ENCODE measurements around the gene EDIL3. TPM values are rescaled to one million over a fixed set of nuclear protein-coding genes. Genes with fewer than 3 reads are reported as not detected.
"Not testable (repeated sequence)": the region's sequence is repeated elsewhere in the genome, so short reads cannot be mapped to it uniquely, and the experiment has no call there.

Gene EDIL3
- total and polyA plus RNA-seq, 11 donors, result 1.3 to 38.2 (median 18.3) TPM

DNA sequence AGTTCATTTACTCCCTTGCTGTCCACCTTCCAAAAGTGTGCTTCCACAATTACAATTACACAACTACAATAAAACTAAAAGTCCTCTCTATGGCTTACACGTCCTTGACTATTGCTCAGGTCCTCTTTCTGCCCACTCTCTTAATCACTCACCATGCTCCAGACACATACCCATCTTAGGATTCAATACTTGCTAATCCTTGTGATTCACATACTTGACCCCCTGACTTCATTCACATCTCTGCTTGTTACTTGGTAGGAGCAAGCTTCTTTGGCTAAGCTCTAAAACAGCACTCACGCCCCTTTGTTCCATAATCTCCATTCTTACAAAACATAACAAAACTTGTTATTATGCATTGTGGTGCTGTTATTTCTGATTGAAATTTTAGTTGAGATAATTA is 215.8 kb downstream of the EDIL3 start:
- no peak for TF ChIP-seq POLR2A (IDR thresholded peaks at IDR 0.05)
- TF ChIP-seq, protein P1, sequence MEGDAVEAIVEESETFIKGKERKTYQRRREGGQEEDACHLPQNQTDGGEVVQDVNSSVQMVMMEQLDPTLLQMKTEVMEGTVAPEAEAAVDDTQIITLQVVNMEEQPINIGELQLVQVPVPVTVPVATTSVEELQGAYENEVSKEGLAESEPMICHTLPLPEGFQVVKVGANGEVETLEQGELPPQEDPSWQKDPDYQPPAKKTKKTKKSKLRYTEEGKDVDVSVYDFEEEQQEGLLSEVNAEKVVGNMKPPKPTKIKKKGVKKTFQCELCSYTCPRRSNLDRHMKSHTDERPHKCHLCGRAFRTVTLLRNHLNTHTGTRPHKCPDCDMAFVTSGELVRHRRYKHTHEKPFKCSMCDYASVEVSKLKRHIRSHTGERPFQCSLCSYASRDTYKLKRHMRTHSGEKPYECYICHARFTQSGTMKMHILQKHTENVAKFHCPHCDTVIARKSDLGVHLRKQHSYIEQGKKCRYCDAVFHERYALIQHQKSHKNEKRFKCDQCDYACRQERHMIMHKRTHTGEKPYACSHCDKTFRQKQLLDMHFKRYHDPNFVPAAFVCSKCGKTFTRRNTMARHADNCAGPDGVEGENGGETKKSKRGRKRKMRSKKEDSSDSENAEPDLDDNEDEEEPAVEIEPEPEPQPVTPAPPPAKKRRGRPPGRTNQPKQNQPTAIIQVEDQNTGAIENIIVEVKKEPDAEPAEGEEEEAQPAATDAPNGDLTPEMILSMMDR (IDR thresholded peaks at IDR 0.05), result no peak
- intact Hi-C loops (cut with DNase I), result no loop called here

DNA sequence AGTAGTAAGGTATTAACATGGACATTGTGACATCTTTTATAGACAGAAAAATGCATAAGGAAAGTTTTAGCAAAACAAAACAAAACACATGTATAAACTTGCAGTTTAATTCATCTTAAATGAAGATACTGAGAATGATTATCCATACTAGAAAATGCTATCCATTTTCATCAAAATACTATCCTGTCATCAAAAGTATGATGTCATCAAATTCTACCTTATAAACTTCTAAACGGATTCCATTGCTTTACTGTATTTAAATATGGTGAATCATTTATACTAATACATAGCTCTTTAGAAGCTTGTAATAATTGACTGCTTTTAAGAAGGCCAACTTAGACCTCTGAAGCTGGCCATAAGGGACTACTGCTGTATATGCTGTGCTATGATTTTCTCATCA is 221.0 kb downstream of the EDIL3 start:
- no peak for DNase-seq
- Histone ChIP-seq H3K4me1 (no peaks in the 10 kb centered on the region), H3K27me3 (no peaks in the 10 kb centered on the region), H3K27ac (no peak overlapping the region), H3K9me3 (no peaks in the 10 kb centered on the region), H3K4me3 (no peak overlapping the region), H3K36me3 (no peaks in the 10 kb centered on the region)
- intact Hi-C loops (cut with DNase I), result no loop called here
- ATAC-seq, result no peak
- TF ChIP-seq, protein P1 (IDR thresholded peaks at IDR 0.05), result no peak
- TF ChIP-seq POLR2A (IDR thresholded peaks at IDR 0.05), result no peak
- WGBS, 4 donors, result 74 to 86% (median 81%) methylated on average over 1 of the region's 1 CpG

More for the DNA sequence above, 215.8 kb downstream of the EDIL3 start:
- 84 to 90% (median 87%) methylated on average over 2 of the region's 2 CpGs for WGBS, 4 donors
- H3K36me3 ChIP-seq, result no peaks in the 10 kb centered on the region
- ATAC-seq (no peak), DNase-seq (no peak)
- no peak overlapping the region for H3K27ac ChIP-seq
- H3K4me1 ChIP-seq, result no peaks in the 10 kb centered on the region
- no peaks in the 10 kb centered on the region for H3K9me3 ChIP-seq
- no peaks in the 10 kb centered on the region for H3K27me3 ChIP-seq
- H3K4me3 ChIP-seq, result no peak overlapping the region

GRCh38 chr5:84162695-84163094 is 222.0 kb downstream of the EDIL3 start:
- WGBS, 4 donors, result 64 to 73% (median 69%) methylated on average over 1 of the region's 1 CpG
- H3K27me3 ChIP-seq, result no peaks in the 10 kb centered on the region
- intact Hi-C loops (cut with DNase I), result no loop called here
- no peak overlapping the region for H3K27ac ChIP-seq
- no peaks in the 10 kb centered on the region for H3K9me3 ChIP-seq
- no peak overlapping the region for H3K4me3 ChIP-seq
- H3K4me1 ChIP-seq, result no peaks in the 10 kb centered on the region
- no peak for DNase-seq
- TF ChIP-seq, protein P1 (IDR thresholded peaks at IDR 0.05), result no peak
- TF ChIP-seq POLR2A (IDR thresholded peaks at IDR 0.05), result no peak
- ATAC-seq, result no peak
- no peaks in the 10 kb centered on the region for H3K36me3 ChIP-seq

DNA sequence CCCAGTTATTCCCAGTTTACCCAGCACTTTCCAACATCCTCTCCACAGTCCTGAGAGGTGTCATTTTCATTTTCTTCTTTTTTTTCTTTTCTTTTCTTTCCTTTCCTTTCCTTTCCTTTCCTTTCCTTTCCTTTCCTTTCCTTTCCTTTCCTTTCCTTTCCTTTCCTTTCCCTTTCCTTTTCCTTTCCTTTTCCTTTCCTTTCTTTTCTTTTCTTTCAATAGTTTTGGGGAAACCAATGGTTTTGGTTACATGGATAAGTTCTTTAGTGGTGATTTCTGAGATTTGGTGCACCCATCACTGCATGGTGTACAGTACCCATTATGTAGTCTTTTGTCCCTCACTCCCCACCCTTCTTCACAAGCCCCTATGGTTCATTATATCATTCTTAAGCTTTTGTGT is 224.0 kb downstream of the EDIL3 start:
- ATAC-seq; DNase-seq; H3K27me3 ChIP-seq; H3K9me3 ChIP-seq; H3K27ac ChIP-seq; H3K36me3 ChIP-seq; intact Hi-C loops (cut with DNase I); H3K4me1 ChIP-seq; H3K4me3 ChIP-seq: not testable (repeated sequence)

DNA sequence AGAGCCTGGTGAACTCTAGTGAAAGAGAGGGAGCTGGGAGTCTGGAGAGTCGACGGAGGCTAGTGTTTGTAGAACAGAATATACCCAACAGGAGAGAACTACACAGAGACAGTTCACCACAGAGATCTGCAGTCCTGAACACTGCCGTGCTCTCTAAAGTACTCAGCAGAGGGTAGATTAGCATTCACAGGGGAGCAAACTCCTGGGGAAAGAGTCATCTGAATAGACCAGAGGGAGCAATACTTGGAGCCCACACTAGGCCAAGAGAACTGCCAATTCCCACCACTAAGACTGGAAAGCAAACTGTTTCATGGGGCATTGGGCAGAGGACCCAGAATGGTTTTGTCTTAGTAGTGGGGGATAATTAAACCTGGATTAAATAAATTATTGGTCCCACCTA is 235.6 kb downstream of the EDIL3 start:
- H3K4me1 ChIP-seq, result no peaks in the 10 kb centered on the region
- H3K27ac ChIP-seq, result no peak overlapping the region
- no peaks in the 10 kb centered on the region for H3K27me3 ChIP-seq
- TF ChIP-seq, protein P1 (IDR thresholded peaks at IDR 0.05), result no peak
- TF ChIP-seq POLR2A (IDR thresholded peaks at IDR 0.05), result no peak
- WGBS, 4 donors, result 75 to 85% (median 81%) methylated on average over 3 of the region's 3 CpGs
- no peak for DNase-seq
- intact Hi-C loops (cut with DNase I), result no loop called here
- H3K4me3 ChIP-seq, result no peak overlapping the region
- no peaks in the 10 kb centered on the region for H3K9me3 ChIP-seq
- H3K36me3 ChIP-seq, result no peaks in the 10 kb centered on the region
- no peak for ATAC-seq
